Measurements from ENCODE around the gene RPL11. TPM values are rescaled to one million over a fixed set of nuclear protein-coding genes. Genes with fewer than 3 reads are reported as not detected.
A peak's percentile ranks its signal among the peaks of the same experiment; 100 is the strongest.

RPL11 gene
- total and polyA plus RNA-seq, 2 of the 4 experiments (the other 2 are of a cell fraction), result 452 to 1,692 TPM

- no peak overlapping the region for H3K9ac ChIP-seq (ENCODE audit: low read depth, low read length)
- H2BK20ac ChIP-seq (ENCODE audit: low read depth, low read length), result no peak overlapping the region
- no peak overlapping the region for H3K18ac ChIP-seq (ENCODE audit: low read depth, low read length)
- in situ Hi-C loops (cut with MboI; ENCODE audit: low sequenced_read_pairs) (loop anchor here (25.0 kb wide), 1 partner anchor 657 kb away; no protein-coding TSS in a partner anchor), intact Hi-C loops (cut with micrococcal nuclease) (no loop called here), dilution Hi-C loops (cut with HindIII; ENCODE audit: low sequenced_read_pairs, unreplicated experiment) (no loop called here)
- no peaks in the 10 kb centered on the region for H3K4me1 ChIP-seq (ENCODE audit: control insufficient read depth, insufficient read depth, low read length)
- BruUV-seq (replicated peaks), result no TSS peak
- no peak overlapping the region for H3K23ac ChIP-seq (ENCODE audit: low read depth, low read length)
- ATAC-seq (ENCODE audit: low read depth) (peak; percentile 42; the same call in 1 of the 2 replicates), DNase-seq (no peak)
- H2AFZ ChIP-seq (replicated peaks; ENCODE audit: low read length, poor library complexity), result no peak overlapping the region
- no peak overlapping the region for H3K56ac ChIP-seq (ENCODE audit: extremely low read depth, insufficient read depth, low read length)
- H3K14ac ChIP-seq (replicated peaks; ENCODE audit: low read depth, low read length), result no peak overlapping the region
- POLR2A ChIA-PET (ENCODE audit: unreplicated experiment), result interaction anchor here (0.5 kb wide), 1 partner anchor 9 kb away, joined by 6 read pairs; no protein-coding TSS in a partner anchor
- peaks cover 28% of the 10 kb centered on the region for H3K27me3 ChIP-seq (ENCODE audit: control insufficient read depth, insufficient read depth, low read length)
- no peak overlapping the region for H2BK15ac ChIP-seq (ENCODE audit: low read depth, low read length)
- no peak for TF ChIP-seq MXI1 (IDR thresholded peaks at IDR 0.05; ENCODE audit: borderline replicate concordance, low read depth, low read length)
- no peak for TF ChIP-seq RAD21 (IDR thresholded peaks at IDR 0.05; ENCODE audit: low read length)
- TF ChIP-seq CHD1 (IDR thresholded peaks at IDR 0.05; ENCODE audit: low read depth, low read length), result no peak
- no peak for TF ChIP-seq FOS (IDR thresholded peaks at IDR 0.05; ENCODE audit: low read depth, low read length)
- no peak for TF ChIP-seq USF2 (IDR thresholded peaks at IDR 0.05; ENCODE audit: low read depth, low read length)
- TF ChIP-seq MAZ (IDR thresholded peaks at IDR 0.05; ENCODE audit: borderline replicate concordance, low read depth, low read length), result no peak
- no peak for TF ChIP-seq CEBPB (IDR thresholded peaks at IDR 0.05; ENCODE audit: low read depth, low read length)
- TF ChIP-seq POLR2A (IDR thresholded peaks at IDR 0.05; ENCODE audit: low read depth, low read length), result no peak
- no peak for TF ChIP-seq CTCF (conservative IDR thresholded peaks at IDR 0.05; ENCODE audit: low read depth, low read length)
- TF ChIP-seq NFE2L2 (IDR thresholded peaks at IDR 0.05; ENCODE audit: low read depth, low read length), result no peak
- no peak for TF ChIP-seq ELK1 (IDR thresholded peaks at IDR 0.05; ENCODE audit: borderline replicate concordance, low read depth, low read length)
- no peak for TF ChIP-seq SMC3 (IDR thresholded peaks at IDR 0.05; ENCODE audit: low read depth, low read length)
- no peak for TF ChIP-seq RFX5 (IDR thresholded peaks at IDR 0.05; ENCODE audit: low read depth, low read length)
- no peaks in the 10 kb centered on the region for H3K36me3 ChIP-seq (ENCODE audit: control insufficient read depth, insufficient read depth, low read length)
- no peaks in the 10 kb centered on the region for H3K9me3 ChIP-seq (ENCODE audit: control insufficient read depth, insufficient read depth, low read length)
- H4K5ac ChIP-seq (ENCODE audit: low read depth, low read length), result no peak overlapping the region
- H3K9me1 ChIP-seq (ENCODE audit: insufficient read depth, low read length), result no peaks in the 10 kb centered on the region
- H4K91ac ChIP-seq (ENCODE audit: insufficient read depth, low read depth, low read length), result no peak overlapping the region
- H3K79me1 ChIP-seq (ENCODE audit: low read depth in 1 of 2, low read length in 2 of 2), result no peaks in the 10 kb centered on the region
- WGBS, 2 experiments (ENCODE audit: extremely low coverage in 2 of 2, insufficient read length in 1 of 2), result 10% methylated on average over 3 of the region's 7 CpGs; no CpG with 5 or more reads in 1 of the 2 experiments
- no peak overlapping the region for H3K4me3 ChIP-seq (ENCODE audit: insufficient read depth, low read depth, low read length)
- no peak overlapping the region for H3K4me2 ChIP-seq (ENCODE audit: low read depth, low read length)
- H2BK5ac ChIP-seq (ENCODE audit: low read depth, low read length, poor library complexity, severe bottlenecking), result no peak overlapping the region
- no peak overlapping the region for H2AK9ac ChIP-seq (replicated peaks; ENCODE audit: low read depth, low read length, poor library complexity)
- no peak overlapping the region for H3K4ac ChIP-seq (ENCODE audit: low read depth, low read length)
- H3K27ac ChIP-seq (ENCODE audit: insufficient read depth, low read length), result no peak overlapping the region
- no peaks in the 10 kb centered on the region for H4K20me1 ChIP-seq (ENCODE audit: insufficient read depth, low read length)
- H2BK120ac ChIP-seq (ENCODE audit: low read depth, low read length), result no peak overlapping the region
- no peak overlapping the region for H2AK5ac ChIP-seq (ENCODE audit: low read depth, low read length)
- no peak overlapping the region for H4K8ac ChIP-seq (ENCODE audit: low read depth in 2 of 2, low read length in 2 of 2)
- CTCF ChIA-PET, result interaction anchor here (1.2 to 1.6 kb wide), 2 partner anchors 9 to 104 kb away, joined by 3 read pairs; no protein-coding TSS in a partner anchor
Measured at GRCh38 chr1:23643736-23644554, 47.7 kb upstream of the RPL11 start.
